Measurements from ENCODE around the gene SMCO2. TPM values are rescaled to one million over a fixed set of nuclear protein-coding genes. Genes with fewer than 3 reads are reported as not detected.

Gene SMCO2
- total RNA-seq, 5 donors from 2014 or later (not counting 1 experiment from before 2014, with no cell fraction given) = not detected

DNA sequence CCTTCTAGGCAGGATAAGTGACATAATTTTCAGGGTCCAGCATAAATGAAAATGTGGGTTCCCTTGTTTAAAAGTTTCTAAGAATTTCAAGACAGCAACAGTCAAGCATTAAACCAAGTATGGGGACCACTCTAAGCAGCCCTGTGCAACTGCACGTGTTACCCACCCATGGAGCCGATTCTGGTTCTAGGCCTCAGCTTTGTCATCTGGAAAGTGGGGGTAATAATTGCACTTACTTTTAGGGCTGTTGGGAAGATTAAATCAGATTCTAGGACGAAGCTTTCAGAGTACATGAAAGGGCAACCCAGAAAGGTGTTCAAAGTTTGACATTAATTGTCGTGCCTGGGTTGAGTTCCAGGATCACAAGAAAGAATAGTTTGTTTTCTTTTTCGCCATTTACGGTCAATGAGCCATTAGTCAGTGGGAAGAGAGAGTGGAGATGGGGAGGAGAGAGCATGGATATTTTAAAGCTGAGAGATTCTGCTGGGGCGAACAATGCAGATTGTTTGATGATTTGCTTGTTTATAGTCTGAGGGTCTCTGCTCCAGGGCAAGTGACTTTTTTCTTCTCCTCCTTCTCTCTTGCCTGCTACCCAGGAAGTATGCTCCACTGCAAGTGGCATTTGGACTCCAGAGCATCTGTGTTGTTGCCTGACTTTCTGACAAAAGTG, 66.8 kb downstream of the SMCO2 start:
- CTCF ChIA-PET = no interaction called here
- H3K36me3 Mint-ChIP-seq = no peaks in the 10 kb centered on the region
- no peak overlapping the region for H3K4me3 ChIP-seq (ENCODE audit: control insufficient read depth in 1 of 2, extremely low read depth in 1 of 2, low read length in 1 of 2)
- H3K27me3 Mint-ChIP-seq = peaks cover 10 to 14% of the 10 kb centered on the region in 2 donors
- POLR2A ChIA-PET = no interaction called here
- ATAC-seq (replicated peaks in 1 of 4) = no peak
- no peak overlapping the region for H3K27ac Mint-ChIP-seq
- 85% methylated on average over 6 of the region's 7 CpGs for WGBS (ENCODE audit: insufficient coverage)
- no peak overlapping the region for H3K27ac ChIP-seq (ENCODE audit: low read length)
- H3K36me3 ChIP-seq (ENCODE audit: control insufficient read depth in 2 of 2, extremely low read depth in 1 of 2, insufficient read depth in 1 of 2, low read length in 1 of 2) = no peaks in the 10 kb centered on the region
- H3K4me1 Mint-ChIP-seq = no peaks in the 10 kb centered on the region
- no peak for DNase-seq
- H3K9me3 Mint-ChIP-seq = no peaks in the 10 kb centered on the region
- H3K4me1 ChIP-seq (ENCODE audit: control insufficient read depth in 1 of 2, extremely low read depth in 1 of 2, insufficient read depth in 2 of 2, low read length in 2 of 2) = no peaks in the 10 kb centered on the region
- no peak overlapping the region for H3K4me3 Mint-ChIP-seq
- peaks cover 0 to 8% of the 10 kb centered on the region in 2 experiments for H3K27me3 ChIP-seq (replicated peaks in 1 of 2; ENCODE audit: control insufficient read depth in 2 of 2, extremely low read depth in 1 of 2, insufficient read depth in 2 of 2, low read length in 1 of 2)
- H3K9me3 ChIP-seq = no peaks in the 10 kb centered on the region

- CTCF ChIA-PET = no interaction called here
- H3K27ac Mint-ChIP-seq = no peak overlapping the region
- no peaks in the 10 kb centered on the region for H3K9me3 Mint-ChIP-seq
- no peak overlapping the region for H3K27ac ChIP-seq (ENCODE audit: low read length)
- WGBS (ENCODE audit: insufficient coverage) = 71% methylated on average over 3 of the region's 9 CpGs
- no peaks in the 10 kb centered on the region for H3K4me1 ChIP-seq (ENCODE audit: control insufficient read depth in 1 of 2, extremely low read depth in 1 of 2, insufficient read depth in 2 of 2, low read length in 2 of 2)
- H3K9me3 ChIP-seq = no peaks in the 10 kb centered on the region
- peaks cover 0 to 8% of the 10 kb centered on the region in 2 experiments for H3K27me3 ChIP-seq (replicated peaks in 1 of 2; ENCODE audit: control insufficient read depth in 2 of 2, extremely low read depth in 1 of 2, insufficient read depth in 2 of 2, low read length in 1 of 2)
- no peaks in the 10 kb centered on the region for H3K4me1 Mint-ChIP-seq
- H3K4me3 Mint-ChIP-seq = no peak overlapping the region
- H3K4me3 ChIP-seq (ENCODE audit: control insufficient read depth in 1 of 2, extremely low read depth in 1 of 2, low read length in 1 of 2) = no peak overlapping the region
- no peak for DNase-seq
- peaks cover 15 to 24% of the 10 kb centered on the region in 2 donors for H3K27me3 Mint-ChIP-seq
- no peaks in the 10 kb centered on the region for H3K36me3 ChIP-seq (ENCODE audit: control insufficient read depth in 2 of 2, extremely low read depth in 1 of 2, insufficient read depth in 1 of 2, low read length in 1 of 2)
- ATAC-seq (replicated peaks in 1 of 4) = no peak
- no peaks in the 10 kb centered on the region for H3K36me3 Mint-ChIP-seq
- POLR2A ChIA-PET = no interaction called here
These were observed 69.1 kb downstream of the SMCO2 start for GRCh38 chr12:27515671-27516070.

- Mint-ChIP-seq H3K36me3 (no peaks in the 10 kb centered on the region), H3K9me3 (no peaks in the 10 kb centered on the region), H3K4me3 (no peak overlapping the region), H3K27ac (no peak overlapping the region), H3K4me1 (peaks cover 0 to under 1% (median 0%) of the 10 kb centered on the region in 3 donors), H3K27me3 (peaks cover 15 to 24% of the 10 kb centered on the region in 2 donors)
- Histone ChIP-seq H3K27ac (ENCODE audit: low read length) (no peak overlapping the region), H3K9me3 (no peaks in the 10 kb centered on the region), H3K36me3 (ENCODE audit: control insufficient read depth in 2 of 2, extremely low read depth in 1 of 2, insufficient read depth in 1 of 2, low read length in 1 of 2) (no peaks in the 10 kb centered on the region), H3K27me3 (replicated peaks in 1 of 2; ENCODE audit: control insufficient read depth in 2 of 2, extremely low read depth in 1 of 2, insufficient read depth in 2 of 2, low read length in 1 of 2) (peaks cover 0 to 8% of the 10 kb centered on the region in 2 experiments), H3K4me3 (ENCODE audit: control insufficient read depth in 1 of 2, extremely low read depth in 1 of 2, low read length in 1 of 2) (no peak overlapping the region), H3K4me1 (ENCODE audit: control insufficient read depth in 1 of 2, extremely low read depth in 1 of 2, insufficient read depth in 2 of 2, low read length in 2 of 2) (no peaks in the 10 kb centered on the region)
- WGBS (ENCODE audit: insufficient coverage) = 92% methylated on average over 2 of the region's 4 CpGs
- POLR2A ChIA-PET = no interaction called here
- no peak for DNase-seq
- no peak for ATAC-seq (replicated peaks in 1 of 4)
- CTCF ChIA-PET = no interaction called here
These were observed 70.1 kb downstream of the SMCO2 start for GRCh38 chr12:27516625-27517024.

DNA sequence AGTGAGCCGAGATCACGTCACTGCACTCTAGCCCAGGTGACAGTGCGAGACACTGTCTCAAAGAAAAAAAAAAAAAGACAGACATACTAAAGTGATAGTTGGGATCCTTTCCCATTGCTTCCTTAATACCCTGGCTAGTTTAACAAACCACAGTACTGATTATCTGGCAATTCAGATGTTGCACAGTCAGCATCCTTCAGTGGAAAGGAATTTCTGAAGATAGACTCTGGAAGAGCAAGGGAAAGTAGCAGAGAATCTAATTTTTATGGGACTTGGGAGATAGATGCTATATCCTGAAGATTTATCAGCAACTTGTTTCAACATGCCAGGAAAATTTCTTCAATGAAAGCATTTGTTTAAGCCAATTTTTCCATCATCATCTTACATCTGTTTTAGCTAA, 71.0 kb downstream of the SMCO2 start:
- H3K9me3 ChIP-seq = no peaks in the 10 kb centered on the region
- Mint-ChIP-seq H3K36me3 (no peaks in the 10 kb centered on the region), H3K4me1 (peaks cover 3 to 10% (median 6%) of the 10 kb centered on the region in 3 donors), H3K4me3 (no peak overlapping the region), H3K27me3 (peaks cover 15 to 24% of the 10 kb centered on the region in 2 donors), H3K9me3 (no peaks in the 10 kb centered on the region), H3K27ac (no peak overlapping the region)
- ChIA-PET CTCF (no interaction called here), POLR2A (no interaction called here)
- ATAC-seq (replicated peaks in 1 of 4) (no peak), DNase-seq (no peak)
- H3K36me3 ChIP-seq (ENCODE audit: control insufficient read depth in 2 of 2, extremely low read depth in 1 of 2, insufficient read depth in 1 of 2, low read length in 1 of 2) = no peaks in the 10 kb centered on the region
- no peak overlapping the region for H3K4me3 ChIP-seq (ENCODE audit: control insufficient read depth in 1 of 2, extremely low read depth in 1 of 2, low read length in 1 of 2)
- no peaks in the 10 kb centered on the region for H3K4me1 ChIP-seq (ENCODE audit: control insufficient read depth in 1 of 2, extremely low read depth in 1 of 2, insufficient read depth in 2 of 2, low read length in 2 of 2)
- no CpG with 5 or more reads among the region's 3 CpGs for WGBS (ENCODE audit: insufficient coverage)
- peaks cover 0 to 8% of the 10 kb centered on the region in 2 experiments for H3K27me3 ChIP-seq (replicated peaks in 1 of 2; ENCODE audit: control insufficient read depth in 2 of 2, extremely low read depth in 1 of 2, insufficient read depth in 2 of 2, low read length in 1 of 2)
- no peak overlapping the region for H3K27ac ChIP-seq (ENCODE audit: low read length)

DNA sequence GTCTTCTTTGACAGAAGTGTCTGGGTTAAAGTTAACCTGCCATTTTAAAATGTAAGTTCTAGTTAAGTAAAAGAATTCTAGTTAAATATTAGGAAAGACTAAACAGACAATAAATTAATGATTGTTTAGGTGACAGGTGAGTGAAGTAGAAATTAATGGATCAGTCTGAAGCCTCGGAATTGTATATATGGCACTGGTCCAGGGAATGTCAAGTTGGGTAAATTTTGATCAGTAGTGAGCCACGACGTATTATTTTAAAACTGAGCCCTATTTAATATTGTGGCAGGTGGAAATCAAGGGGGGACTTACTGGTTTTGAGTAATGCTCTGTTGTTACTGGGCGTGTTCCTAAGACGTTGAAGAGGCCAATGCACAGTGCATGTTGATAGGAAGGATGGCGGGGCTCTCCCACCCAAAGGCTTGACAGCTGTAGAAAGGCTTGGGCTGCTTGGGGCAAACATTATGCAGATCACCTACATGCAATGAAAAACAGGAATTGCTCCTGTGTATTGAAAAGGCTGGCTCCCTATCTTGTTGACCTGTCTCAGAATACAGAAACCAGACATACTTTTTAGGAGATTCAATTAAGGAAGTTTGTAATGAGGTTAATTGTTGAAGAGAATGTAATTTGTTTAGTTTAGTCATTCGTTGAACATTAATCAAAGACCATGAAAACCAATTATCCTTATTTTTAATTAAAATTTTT, 71.6 kb downstream of the SMCO2 start:
- DNase-seq (no peak), ATAC-seq (replicated peaks in 1 of 4) (no peak)
- Mint-ChIP-seq H3K27ac (no peak overlapping the region), H3K36me3 (no peaks in the 10 kb centered on the region), H3K9me3 (no peaks in the 10 kb centered on the region), H3K27me3 (peaks cover 15 to 24% of the 10 kb centered on the region in 2 donors), H3K4me3 (no peak overlapping the region), H3K4me1 (peaks cover 5 to 16% (median 9%) of the 10 kb centered on the region in 3 donors)
- Histone ChIP-seq H3K27ac (ENCODE audit: low read length) (no peak overlapping the region), H3K36me3 (ENCODE audit: control insufficient read depth in 2 of 2, extremely low read depth in 1 of 2, insufficient read depth in 1 of 2, low read length in 1 of 2) (no peaks in the 10 kb centered on the region), H3K4me3 (ENCODE audit: control insufficient read depth in 1 of 2, extremely low read depth in 1 of 2, low read length in 1 of 2) (no peak overlapping the region), H3K27me3 (replicated peaks in 1 of 2; ENCODE audit: control insufficient read depth in 2 of 2, extremely low read depth in 1 of 2, insufficient read depth in 2 of 2, low read length in 1 of 2) (peaks cover 0 to 8% of the 10 kb centered on the region in 2 experiments), H3K4me1 (ENCODE audit: control insufficient read depth in 1 of 2, extremely low read depth in 1 of 2, insufficient read depth in 2 of 2, low read length in 2 of 2) (peaks cover 2 to 5% of the 10 kb centered on the region in 2 experiments), H3K9me3 (no peaks in the 10 kb centered on the region)
- ChIA-PET POLR2A (no interaction called here), CTCF (no interaction called here)
- 90% methylated on average over 5 of the region's 7 CpGs for WGBS (ENCODE audit: insufficient coverage)

- Histone ChIP-seq H3K27me3 (replicated peaks in 1 of 2; ENCODE audit: control insufficient read depth in 2 of 2, extremely low read depth in 1 of 2, insufficient read depth in 2 of 2, low read length in 1 of 2) (peaks cover 0 to 6% of the 10 kb centered on the region in 2 experiments), H3K36me3 (ENCODE audit: control insufficient read depth in 2 of 2, extremely low read depth in 1 of 2, insufficient read depth in 1 of 2, low read length in 1 of 2) (no peaks in the 10 kb centered on the region), H3K9me3 (no peaks in the 10 kb centered on the region), H3K27ac (ENCODE audit: low read length) (no peak overlapping the region), H3K4me3 (ENCODE audit: control insufficient read depth in 1 of 2, extremely low read depth in 1 of 2, low read length in 1 of 2) (no peak overlapping the region), H3K4me1 (ENCODE audit: control insufficient read depth in 1 of 2, extremely low read depth in 1 of 2, insufficient read depth in 2 of 2, low read length in 2 of 2) (peaks cover 14 to 18% of the 10 kb centered on the region in 2 experiments)
- Mint-ChIP-seq H3K27me3 (peaks cover 15 to 24% of the 10 kb centered on the region in 2 donors), H3K36me3 (no peaks in the 10 kb centered on the region), H3K9me3 (no peaks in the 10 kb centered on the region), H3K4me1 (peaks cover 22 to 31% (median 29%) of the 10 kb centered on the region in 3 donors), H3K4me3 (no peak overlapping the region), H3K27ac (peak overlapping the region in 1 of 2 donors; percentile 1)
- ChIA-PET CTCF (no interaction called here), POLR2A (no interaction called here)
- DNase-seq = no peak
- no peak for ATAC-seq (replicated peaks in 1 of 4)
- WGBS (ENCODE audit: insufficient coverage) = 100% methylated on average over 2 of the region's 4 CpGs
These were observed 74.5 kb downstream of the SMCO2 start for GRCh38 chr12:27521066-27521465.
